Subcutaneous adipose tissue (tissue), 4 donors: ENCODE results near the gene RAB15. TPM values are rescaled to one million over a fixed set of nuclear protein-coding genes. Genes with fewer than 3 reads are reported as not detected.

ENCODE experiments used
- total RNA-seq, 4 donors: library from RNA; depleted of rRNA; stranded (reverse); fragments of >200 nt; gene quantifications; one replicate each; pipeline ENCODE4 v1.1.0, GENCODE V29; 2016
- TF ChIP-seq, protein P1 (sequence below): fragments of 450-650 bp; IDR thresholded peaks from one replicate; pipeline ENCODE4 v1.5.1; 2016; ENCODE audit warnings: low read depth, mild to moderate bottlenecking, control low read depth, antibody characterized with exemption, moderate library complexity

RAB15 gene
- total RNA-seq, 4 donors from 2014 or later: 0.75 to 1.2 (median 0.93) TPM

DNA sequence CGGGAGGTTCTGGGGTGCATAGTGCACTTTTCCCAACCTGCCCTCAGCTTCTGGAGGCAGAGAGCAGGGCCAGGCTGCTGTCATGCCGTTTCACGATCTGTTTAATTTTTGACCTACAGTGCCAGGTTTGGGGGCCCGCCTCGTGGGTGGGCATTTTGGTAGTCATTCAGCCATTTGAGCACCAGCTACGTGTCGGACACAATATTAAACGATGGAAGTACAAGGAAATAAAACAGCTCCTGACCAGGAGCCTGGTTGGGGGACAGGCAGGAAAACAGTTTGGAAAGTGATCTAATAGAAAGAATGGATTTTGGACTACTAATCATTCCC lies 15.3 kb upstream of the RAB15 start:
- TF ChIP-seq, protein P1, sequence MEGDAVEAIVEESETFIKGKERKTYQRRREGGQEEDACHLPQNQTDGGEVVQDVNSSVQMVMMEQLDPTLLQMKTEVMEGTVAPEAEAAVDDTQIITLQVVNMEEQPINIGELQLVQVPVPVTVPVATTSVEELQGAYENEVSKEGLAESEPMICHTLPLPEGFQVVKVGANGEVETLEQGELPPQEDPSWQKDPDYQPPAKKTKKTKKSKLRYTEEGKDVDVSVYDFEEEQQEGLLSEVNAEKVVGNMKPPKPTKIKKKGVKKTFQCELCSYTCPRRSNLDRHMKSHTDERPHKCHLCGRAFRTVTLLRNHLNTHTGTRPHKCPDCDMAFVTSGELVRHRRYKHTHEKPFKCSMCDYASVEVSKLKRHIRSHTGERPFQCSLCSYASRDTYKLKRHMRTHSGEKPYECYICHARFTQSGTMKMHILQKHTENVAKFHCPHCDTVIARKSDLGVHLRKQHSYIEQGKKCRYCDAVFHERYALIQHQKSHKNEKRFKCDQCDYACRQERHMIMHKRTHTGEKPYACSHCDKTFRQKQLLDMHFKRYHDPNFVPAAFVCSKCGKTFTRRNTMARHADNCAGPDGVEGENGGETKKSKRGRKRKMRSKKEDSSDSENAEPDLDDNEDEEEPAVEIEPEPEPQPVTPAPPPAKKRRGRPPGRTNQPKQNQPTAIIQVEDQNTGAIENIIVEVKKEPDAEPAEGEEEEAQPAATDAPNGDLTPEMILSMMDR: no peak

DNA sequence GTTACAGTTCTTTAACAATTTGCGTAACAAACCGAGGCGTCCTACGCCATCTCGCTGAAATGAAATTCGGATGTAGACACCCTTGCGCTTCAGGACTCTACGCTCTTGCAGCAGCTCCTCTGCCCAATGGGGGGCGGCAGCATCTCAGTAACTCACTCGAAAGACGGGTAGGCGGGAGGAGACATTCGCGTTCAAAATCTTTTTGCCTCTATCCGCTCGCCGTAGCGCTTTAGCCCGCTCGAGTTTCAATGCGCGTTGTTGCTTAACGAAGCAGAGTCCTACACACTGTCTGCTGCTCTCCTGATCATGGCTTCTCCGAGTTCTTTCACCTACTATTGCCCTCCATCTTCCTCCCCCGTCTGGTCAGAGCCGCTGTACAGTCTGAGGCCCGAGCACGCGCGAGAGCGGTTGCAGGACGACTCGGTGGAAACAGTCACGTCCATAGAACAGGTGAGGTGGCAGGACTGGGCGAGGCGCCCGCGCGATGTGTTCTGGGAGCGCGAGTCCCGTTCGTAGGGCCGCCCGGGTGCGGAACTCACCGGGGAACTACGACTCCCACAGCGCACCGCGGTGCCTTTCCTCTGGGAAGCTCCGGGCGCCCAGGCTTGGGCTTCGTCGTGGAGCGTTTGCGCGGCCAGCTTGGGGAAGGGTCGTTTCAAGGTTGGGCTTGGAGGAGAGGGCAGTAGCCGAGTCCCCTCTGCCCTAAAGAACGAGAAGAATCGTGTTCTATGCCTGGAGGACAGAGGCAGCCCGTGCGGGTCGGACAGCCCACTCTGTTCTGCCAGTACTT lies 14.7 kb upstream of the RAB15 start, which contains the start of gene FNTB:
Gene FNTB (plus strand): TSS at position 248 of the 790 bp plus-strand sequence. CDS start 59 bp downstream, at position 307.
- TF ChIP-seq, protein P1: no peak

DNA sequence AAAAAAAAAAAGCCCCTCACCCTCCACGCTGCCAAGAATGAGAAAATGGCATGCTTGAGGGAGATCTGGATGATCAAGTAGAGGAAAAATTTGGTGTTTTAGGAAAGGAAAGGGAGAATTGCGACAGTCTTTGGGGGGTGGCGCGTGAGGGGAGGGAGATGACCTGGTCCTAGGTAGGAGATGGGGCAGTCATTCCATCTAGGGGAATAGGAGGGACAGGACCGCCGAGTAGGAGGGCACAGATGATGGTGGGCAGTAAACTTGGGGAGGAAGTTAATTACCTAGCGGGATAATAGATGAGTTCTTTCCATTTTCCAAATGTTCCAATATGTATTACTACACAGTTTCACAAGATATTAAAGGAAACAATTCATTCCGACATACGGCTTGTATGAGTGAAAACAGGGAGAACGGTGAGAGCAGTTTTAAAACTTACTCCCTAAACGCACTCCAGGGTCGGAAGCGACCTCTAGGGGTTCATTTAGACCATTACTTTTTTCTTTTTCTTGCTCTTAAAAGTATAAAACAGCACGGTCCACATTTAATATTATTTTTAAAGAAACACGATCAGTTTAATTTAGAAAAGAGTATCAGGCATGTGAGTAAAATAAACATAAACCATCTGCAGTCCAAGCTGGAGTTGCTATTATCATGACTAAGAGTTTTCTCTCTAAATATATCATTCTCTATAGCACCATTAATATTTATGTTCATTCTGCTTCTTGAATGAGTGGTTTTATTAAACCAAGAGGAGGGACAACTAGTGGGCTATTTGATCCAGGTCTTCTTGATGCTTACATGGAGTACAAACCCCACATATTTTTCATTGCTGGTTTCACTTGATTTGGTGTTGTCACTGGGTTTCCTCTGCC lies 11.5 kb upstream of the RAB15 start:
- TF ChIP-seq, protein P1: no peak

DNA sequence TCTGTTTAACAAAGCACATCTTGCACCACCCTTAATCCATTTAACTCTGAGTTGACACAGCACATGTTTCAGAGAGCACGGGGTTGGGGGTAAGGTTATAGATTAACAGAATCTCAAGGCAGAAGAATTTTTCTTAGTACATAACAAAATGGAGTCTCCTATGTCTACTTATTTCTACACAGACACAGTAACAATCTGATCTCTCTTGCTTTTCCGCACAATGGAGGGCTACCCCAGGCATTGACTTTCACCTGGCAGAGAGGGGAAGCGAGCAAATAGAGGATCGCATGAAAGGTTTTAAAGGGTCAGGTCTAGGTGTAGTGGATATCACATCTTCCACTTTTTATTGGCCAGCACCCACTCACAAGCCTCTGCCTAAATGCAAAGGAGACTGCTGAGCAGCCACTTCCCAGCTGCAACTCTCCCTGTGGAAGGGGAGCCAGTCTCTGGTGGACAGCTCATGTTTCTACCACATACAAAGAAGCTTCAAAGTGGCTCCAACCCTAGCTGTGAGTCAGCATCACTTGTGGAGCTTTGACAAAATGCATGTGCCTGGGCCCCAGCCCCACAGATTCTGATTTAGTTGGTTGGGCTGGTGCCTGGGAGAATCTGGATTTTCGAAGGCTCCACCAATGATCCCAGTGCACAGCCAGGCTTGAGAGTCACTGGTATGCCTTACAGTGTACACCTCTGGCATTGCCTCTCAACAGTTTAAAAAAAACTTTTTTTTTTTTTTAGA lies 7.4 kb upstream of the RAB15 start:
- TF ChIP-seq, protein P1: no peak

DNA sequence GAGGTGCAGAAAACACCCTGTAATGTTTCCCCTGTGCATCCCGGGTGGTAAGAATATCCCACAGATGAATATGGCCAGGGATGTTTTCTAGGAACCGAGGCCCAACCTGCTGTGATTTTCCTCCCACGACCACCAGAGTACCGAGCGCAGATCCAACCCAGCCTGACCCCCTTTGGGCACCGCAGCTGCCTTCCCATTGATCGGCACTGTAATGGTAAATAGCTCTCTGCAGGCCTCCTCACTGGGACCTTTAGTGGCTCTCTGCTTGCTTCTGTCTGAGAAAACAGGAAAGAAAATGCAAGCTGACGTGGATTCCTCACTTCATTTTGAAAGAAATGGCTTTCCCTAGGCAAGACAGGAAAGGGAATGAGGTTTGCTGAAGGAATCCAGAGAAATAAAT lies 2.4 kb upstream of the RAB15 start:
- TF ChIP-seq, protein P1: no peak

DNA sequence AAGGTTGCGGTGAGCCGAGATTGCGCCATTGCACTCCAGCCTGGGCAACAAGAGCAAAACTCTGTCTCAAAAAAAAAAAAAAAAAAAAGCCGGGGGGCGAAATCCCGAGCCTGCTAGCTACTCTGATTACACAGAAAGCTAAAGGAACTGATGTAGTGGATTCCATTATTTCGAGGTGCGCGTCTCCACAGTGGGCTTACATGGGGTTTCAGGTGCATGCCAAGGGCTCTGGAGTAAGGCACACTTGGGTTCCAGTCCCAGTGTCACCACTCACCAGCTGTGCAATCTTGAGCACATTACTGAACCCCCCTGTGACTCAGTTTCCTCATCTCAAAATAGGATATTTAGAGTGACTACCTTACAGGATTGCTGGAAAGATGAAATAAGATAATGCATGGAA lies 1.7 kb upstream of the RAB15 start:
- TF ChIP-seq, protein P1: no peak
